CD4-positive, alpha-beta T cell (primary cell): Measurements from ENCODE around the gene LZTS3. TPM values are rescaled to one million over a fixed set of nuclear protein-coding genes. Genes with fewer than 3 reads are reported as not detected.

ENCODE experiments used
- ATAC-seq: fragments of 200-7000 bp; cut with Tn5 transposase; one replicate; pipeline ENCODE4 v1.10.0; 2022; ENCODE audit warnings: mild to moderate bottlenecking; ENCODE audit not compliant: poor library complexity
- CTCF ChIA-PET: fragments of 350-600 bp; sonication (Branson Sonifier 250); formaldehyde crosslinking; loops from one replicate; lab custom pipeline; 2021; ENCODE audit warnings: antibody characterized with exemption, inconsistent platforms; lab: Charles Lee
- POLR2A ChIA-PET: fragments of 350-600 bp; sonication (Branson Sonifier 250); formaldehyde crosslinking; loops from one replicate; lab custom pipeline; 2021; ENCODE audit warnings: antibody characterized with exemption, inconsistent platforms; lab: Charles Lee
- DNase-seq, 14 experiments: peaks; one replicate each; pipeline ENCODE4 v3.0.0-alpha.2; 2013 to 2020; ENCODE audit warnings: mixed read lengths in 2 of 14
- H3K27ac ChIP-seq, 2 donors: one replicate each; pipeline versions ENCODE4 v1.5.1 to v1.7.0; 2013; ENCODE audit warnings: low read length in 2 of 2, low read depth in 1 of 2, mild to moderate bottlenecking in 1 of 2
- H3K27me3 ChIP-seq, 2 experiments: 1 replicate in 1 of 2; 2 replicates in 1 of 2; pipeline versions ENCODE4 v1.6.1 to v1.7.0; 2013; ENCODE audit warnings: low read length in 2 of 2, control low read depth in 1 of 2, mild to moderate bottlenecking in 1 of 2, moderate library complexity in 1 of 2; ENCODE audit not compliant: insufficient read depth in 2 of 2, control insufficient read depth in 1 of 2
- H3K36me3 ChIP-seq: one replicate; pipeline ENCODE4 v1.6.1; 2013; ENCODE audit warnings: low read length, control low read depth; ENCODE audit not compliant: insufficient read depth
- H3K4me1 ChIP-seq: one replicate; pipeline ENCODE4 v1.6.1; 2013; ENCODE audit warnings: low read length, control low read depth; ENCODE audit not compliant: insufficient read depth
- H3K4me3 ChIP-seq: one replicate; pipeline ENCODE4 v1.5.1; 2013; ENCODE audit warnings: mild to moderate bottlenecking, low read length, moderate library complexity
- H3K9me3 ChIP-seq, 2 experiments: 1 replicate in 1 of 2; 2 replicates in 1 of 2; pipeline versions ENCODE4 v1.6.1 to v1.7.0; 2013; ENCODE audit warnings: low read length in 2 of 2, mild to moderate bottlenecking in 2 of 2, control low read depth in 1 of 2, moderate library complexity in 1 of 2; ENCODE audit not compliant: control insufficient read depth in 1 of 2, insufficient read depth in 1 of 2
- H3K27ac Mint-ChIP-seq: one replicate; pipeline ENCODE4 v1.8.0; 2020; ENCODE audit warnings: mixed read lengths
- H3K27me3 Mint-ChIP-seq: one replicate; pipeline ENCODE4 v1.8.0; 2021; ENCODE audit warnings: mixed read lengths
- H3K36me3 Mint-ChIP-seq: one replicate; pipeline ENCODE4 v1.8.0; 2021; ENCODE audit warnings: low read depth, mixed read lengths
- H3K4me1 Mint-ChIP-seq: one replicate; pipeline ENCODE4 v1.8.0; 2021; ENCODE audit warnings: low read depth, mixed read lengths
- H3K4me3 Mint-ChIP-seq: one replicate; pipeline ENCODE4 v1.8.0; 2020; ENCODE audit warnings: mild to moderate bottlenecking, mixed read lengths
- H3K9me3 Mint-ChIP-seq: one replicate; pipeline ENCODE4 v1.8.0; 2020; ENCODE audit warnings: mixed read lengths
- CTCF ChIP-seq: fragments of 200-600 bp; IDR thresholded peaks from one replicate; pipeline ENCODE4 v1.8.0; 2022; ENCODE audit warnings: antibody characterized with exemption, mild to moderate bottlenecking
- intact Hi-C, 2 experiments: fragments of 100-400 bp; cut with DNase I in 1 of 2; cut with micrococcal nuclease in 1 of 2; formaldehyde crosslinking; loops; one replicate each; pipeline versions ENCODE4 v1.15.1 to v1.9.0; 2023 to 2025; cut with DNase I, micrococcal nuclease
- total RNA-seq, 174 experiments: library from RNA in 2 of 174; stranded (reverse) in 2 of 174; gene quantifications; one replicate each; pipeline ENCODE4 v1.2.3 and lab custom pipeline; 2021 to 2026

Gene LZTS3
- total RNA-seq, 2 experiments from 2014 or later: 22.2 to 22.4 TPM

- intact Hi-C loops: loop anchor here (2.0 to 5.0 kb wide), 3 partner anchors 50 to 118 kb away; partner anchors contain the start of gene OXT (in 1 of the 2)
- no peaks in the 10 kb centered on the region for H3K36me3 ChIP-seq
- CTCF ChIA-PET: interaction anchor here (0.7 to 2.8 kb wide), 3 partner anchors 13 to 22 kb away, joined by 3 to 10 read pairs (median 4); no protein-coding TSS in a partner anchor
- Mint-ChIP-seq H3K36me3 (no peaks in the 10 kb centered on the region), H3K4me3 (peak overlapping the region; percentile 93), H3K27ac (peak overlapping the region; percentile 85), H3K4me1 (peaks cover 24% of the 10 kb centered on the region), H3K27me3 (peaks cover 39% of the 10 kb centered on the region), H3K9me3 (no peaks in the 10 kb centered on the region)
- no peak for TF ChIP-seq CTCF
- H3K27ac ChIP-seq: no peak overlapping the region
- DNase-seq: no peak
- POLR2A ChIA-PET: interaction anchor here (2.1 to 3.9 kb wide), 2 partner anchors 11 to 15 kb away, joined by 10 to 16 read pairs; no protein-coding TSS in a partner anchor
- H3K9me3 ChIP-seq: no peaks in the 10 kb centered on the region
- peaks cover 33% of the 10 kb centered on the region for H3K4me1 ChIP-seq
- no peak for ATAC-seq
- peak overlapping the region; percentile 87 for H3K4me3 ChIP-seq
- peaks cover 15 to 22% of the 10 kb centered on the region in 2 experiments for H3K27me3 ChIP-seq
These were observed 1.0 kb downstream of the LZTS3 start for GRCh38 chr20:3172126-3172932.

- POLR2A ChIA-PET: interaction anchor here (2.1 to 3.9 kb wide), 2 partner anchors 10 to 14 kb away, joined by 10 to 16 read pairs; no protein-coding TSS in a partner anchor
- intact Hi-C loops: loop anchor here (2.0 to 5.0 kb wide), 3 partner anchors 49 to 117 kb away; partner anchors contain the start of gene OXT (in 1 of the 2)
- Histone ChIP-seq H3K4me1 (peaks cover 33% of the 10 kb centered on the region), H3K27ac (no peak overlapping the region), H3K27me3 (peaks cover 23 to 29% of the 10 kb centered on the region in 2 experiments), H3K36me3 (no peaks in the 10 kb centered on the region), H3K9me3 (no peaks in the 10 kb centered on the region), H3K4me3 (no peak overlapping the region)
- H3K4me1 Mint-ChIP-seq: peaks cover 24% of the 10 kb centered on the region
- H3K27ac Mint-ChIP-seq: peak overlapping the region; percentile 85
- H3K27me3 Mint-ChIP-seq: peaks cover 40% of the 10 kb centered on the region
- H3K36me3 Mint-ChIP-seq: no peaks in the 10 kb centered on the region
- DNase-seq (no peak), ATAC-seq (no peak)
- no peaks in the 10 kb centered on the region for H3K9me3 Mint-ChIP-seq
- no peak for TF ChIP-seq CTCF
- H3K4me3 Mint-ChIP-seq: peak overlapping the region; percentile 93
- CTCF ChIA-PET: interaction anchor here (2.8 kb wide), 1 partner anchor 14 kb away, joined by 10 read pairs; no protein-coding TSS in a partner anchor
These were observed 1.8 kb downstream of the LZTS3 start for GRCh38 chr20:3171391-3172125.

- Histone ChIP-seq H3K4me3 (no peak overlapping the region), H3K9me3 (no peaks in the 10 kb centered on the region), H3K4me1 (peaks cover 28% of the 10 kb centered on the region), H3K27ac (no peak overlapping the region), H3K27me3 (peaks cover 21 to 26% of the 10 kb centered on the region in 2 experiments), H3K36me3 (no peaks in the 10 kb centered on the region)
- no peak for ATAC-seq
- no peak for TF ChIP-seq CTCF
- no peaks in the 10 kb centered on the region for H3K9me3 Mint-ChIP-seq
- H3K4me1 Mint-ChIP-seq: peaks cover 15% of the 10 kb centered on the region
- no peaks in the 10 kb centered on the region for H3K36me3 Mint-ChIP-seq
- intact Hi-C loops: no loop called here
- ChIA-PET CTCF (interaction anchor here (0.9 kb wide), 1 partner anchor 12 kb away, joined by 3 read pairs; no protein-coding TSS in a partner anchor), POLR2A (no interaction called here)
- no peak overlapping the region for H3K27ac Mint-ChIP-seq
- peak overlapping the region; percentile 55 for H3K4me3 Mint-ChIP-seq
- no peak for DNase-seq
- peaks cover 24% of the 10 kb centered on the region for H3K27me3 Mint-ChIP-seq
These were observed 4.3 kb downstream of the LZTS3 start for GRCh38 chr20:3168829-3169590.
